Neural cell (in vitro differentiated cells): ENCODE measurements around the gene TMEFF2. TPM values are rescaled to one million over a fixed set of nuclear protein-coding genes. Genes with fewer than 3 reads are reported as not detected.

Experiments
- H2AFZ ChIP-seq: fragments of 200-600, 300-800 bp; sonication (generic), shearing (Covaris generic); 2 replicates; pipeline ENCODE4 v1.6.0; 2014; ENCODE audit warnings: low read depth, mild to moderate bottlenecking, antibody characterized with exemption, low read length, moderate library complexity
- H3F3A ChIP-seq: fragments of 200-600 bp; shearing (Covaris generic); 2 replicates; pipeline ENCODE4 v1.6.1; 2016; ENCODE audit warnings: mild to moderate bottlenecking, moderate library complexity, mixed read lengths, antibody characterized with exemption, low read length; ENCODE audit not compliant: insufficient read depth, poor library complexity, severe bottlenecking
- H3K27ac ChIP-seq: fragments of 200-600, 300-800 bp; sonication (generic), shearing (Covaris generic); 2 replicates; pipeline ENCODE4 v1.5.1; 2014; ENCODE audit warnings: mild to moderate bottlenecking, low read length, moderate library complexity
- H3K27me3 ChIP-seq: fragments of 300-800, 200-600 bp; sonication (generic), shearing (Covaris generic); 2 replicates; pipeline ENCODE4 v1.6.0; 2014; ENCODE audit warnings: mild to moderate bottlenecking, low read depth, low read length, moderate library complexity; ENCODE audit not compliant: insufficient read depth
- H3K36me3 ChIP-seq: fragments of 300-800, 200-600 bp; sonication (generic), shearing (Covaris generic); 2 replicates; pipeline ENCODE4 v1.5.1; 2014; ENCODE audit warnings: mild to moderate bottlenecking, antibody characterized with exemption, low read length, moderate library complexity; ENCODE audit not compliant: insufficient read depth
- H3K4me2 ChIP-seq: fragments of 300-800, 200-600 bp; sonication (generic), shearing (Covaris generic); 2 replicates; pipeline ENCODE4 v1.6.0; 2014; ENCODE audit warnings: mild to moderate bottlenecking, low read length
- H3K4me3 ChIP-seq: fragments of 300-800, 200-600 bp; sonication (generic), shearing (Covaris generic); 2 replicates; pipeline ENCODE4 v1.5.1; 2014; ENCODE audit warnings: mild to moderate bottlenecking, low read length, moderate library complexity
- H3K79me2 ChIP-seq: fragments of 200-600 bp; shearing (Covaris generic); replicated peaks from 2 replicates; pipeline ENCODE4 v1.6.0; 2014; ENCODE audit warnings: mild to moderate bottlenecking, low read length, moderate library complexity; ENCODE audit not compliant: insufficient read depth
- H3K9ac ChIP-seq: fragments of 300-800, 200-600 bp; sonication (generic), shearing (Covaris generic); 2 replicates; pipeline ENCODE4 v1.6.1; 2016; ENCODE audit warnings: mild to moderate bottlenecking, low read length, mixed read lengths
- H3K9me2 ChIP-seq: fragments of 200-600 bp; shearing (Covaris generic); 2 replicates; pipeline ENCODE4 v1.6.1; 2016; ENCODE audit warnings: mild to moderate bottlenecking, low read length, mixed read lengths; ENCODE audit not compliant: insufficient read depth
- H3K9me3 ChIP-seq: fragments of 200-600, 300-800 bp; sonication (generic), shearing (Covaris generic); 2 replicates; pipeline ENCODE4 v1.6.1; 2016; ENCODE audit warnings: mild to moderate bottlenecking, mixed run types, low read length, moderate library complexity, mixed read lengths
- H4K20me1 ChIP-seq: fragments of 200-600 bp; shearing (Covaris generic); 2 replicates; pipeline ENCODE4 v1.6.1; 2016; ENCODE audit warnings: mild to moderate bottlenecking, mixed run types; ENCODE audit not compliant: insufficient read depth
- EP300 ChIP-seq: fragments of 450-650 bp; conservative IDR thresholded peaks from 2 replicates; pipeline ENCODE4 v1.6.1; 2014; ENCODE audit warnings: antibody characterized with exemption, mild to moderate bottlenecking, moderate library complexity; ENCODE audit not compliant: poor library complexity, severe bottlenecking
- EZH2 ChIP-seq: fragments of 200-600, 300-800 bp; shearing (Covaris generic), sonication (generic); IDR thresholded peaks from 2 replicates; pipeline ENCODE4 v1.6.1; 2014; ENCODE audit warnings: antibody characterized with exemption, low read length, borderline replicate concordance, mild to moderate bottlenecking; ENCODE audit not compliant: insufficient read depth, poor library complexity, severe bottlenecking
- MXI1 ChIP-seq: fragments of 450-650 bp; conservative IDR thresholded peaks from 2 replicates; pipeline ENCODE4 v1.6.1; 2014; ENCODE audit warnings: antibody characterized with exemption, mild to moderate bottlenecking; ENCODE audit not compliant: poor library complexity, severe bottlenecking
- POLR2AphosphoS5 ChIP-seq: IDR thresholded peaks from 2 replicates; pipeline ENCODE4 v1.6.1; 2012
- RAD21 ChIP-seq: fragments of 450-650 bp; conservative IDR thresholded peaks from 2 replicates; pipeline ENCODE4 v1.6.1; 2014; ENCODE audit warnings: antibody characterized with exemption, mild to moderate bottlenecking, moderate library complexity
- SMC3 ChIP-seq: fragments of 450-650 bp; conservative IDR thresholded peaks from 2 replicates; pipeline ENCODE4 v1.6.1; 2014; ENCODE audit warnings: antibody characterized with exemption, mild to moderate bottlenecking, moderate library complexity; ENCODE audit not compliant: poor library complexity
- TAF1 ChIP-seq: IDR thresholded peaks from 2 replicates; pipeline ENCODE4 v1.6.1; 2012; ENCODE audit warnings: low read depth
- polyA plus RNA-seq: library from polyadenylated mRNA; depleted of rRNA; stranded (reverse); fragments of >200 nt; gene quantifications from 2 replicates; pipeline ENCODE4 v1.2.3, GENCODE V29; 2014
- TF ChIP-seq, protein P1 (sequence below): fragments of 450-650 bp; IDR thresholded peaks from 2 replicates; pipeline ENCODE4 v1.5.1; 2014; ENCODE audit warnings: antibody characterized with exemption, mild to moderate bottlenecking, moderate library complexity; ENCODE audit not compliant: poor library complexity, severe bottlenecking
- TF ChIP-seq, protein P2 (sequence below): IDR thresholded peaks from 2 replicates; pipeline ENCODE4 v1.6.1; 2012; ENCODE audit warnings: borderline replicate concordance

Gene TMEFF2
- polyA plus RNA-seq, 1 donor from 2014 or later = 24.6 TPM

DNA sequence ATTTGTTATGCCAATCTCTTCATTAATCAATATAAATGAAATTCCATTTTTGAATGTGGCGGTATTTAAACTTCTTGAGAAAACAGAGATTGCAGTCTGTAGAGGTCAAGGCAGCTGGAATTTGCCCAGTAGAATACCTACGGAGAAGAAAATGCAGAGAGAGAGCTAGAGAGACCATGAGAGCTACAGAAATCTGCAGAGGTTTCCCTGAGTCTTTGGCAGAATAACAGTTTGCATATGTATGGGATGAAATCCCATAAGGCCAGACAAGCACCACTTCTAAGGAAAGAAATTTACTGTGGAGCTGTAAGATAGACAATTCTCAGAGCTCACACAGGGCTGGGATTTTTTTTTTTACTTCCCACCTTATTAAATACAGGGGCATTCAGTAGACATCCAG is 23.6 kb upstream of the TMEFF2 start:
- H3K4me3 ChIP-seq = no peak overlapping the region
- TF ChIP-seq, protein P1, sequence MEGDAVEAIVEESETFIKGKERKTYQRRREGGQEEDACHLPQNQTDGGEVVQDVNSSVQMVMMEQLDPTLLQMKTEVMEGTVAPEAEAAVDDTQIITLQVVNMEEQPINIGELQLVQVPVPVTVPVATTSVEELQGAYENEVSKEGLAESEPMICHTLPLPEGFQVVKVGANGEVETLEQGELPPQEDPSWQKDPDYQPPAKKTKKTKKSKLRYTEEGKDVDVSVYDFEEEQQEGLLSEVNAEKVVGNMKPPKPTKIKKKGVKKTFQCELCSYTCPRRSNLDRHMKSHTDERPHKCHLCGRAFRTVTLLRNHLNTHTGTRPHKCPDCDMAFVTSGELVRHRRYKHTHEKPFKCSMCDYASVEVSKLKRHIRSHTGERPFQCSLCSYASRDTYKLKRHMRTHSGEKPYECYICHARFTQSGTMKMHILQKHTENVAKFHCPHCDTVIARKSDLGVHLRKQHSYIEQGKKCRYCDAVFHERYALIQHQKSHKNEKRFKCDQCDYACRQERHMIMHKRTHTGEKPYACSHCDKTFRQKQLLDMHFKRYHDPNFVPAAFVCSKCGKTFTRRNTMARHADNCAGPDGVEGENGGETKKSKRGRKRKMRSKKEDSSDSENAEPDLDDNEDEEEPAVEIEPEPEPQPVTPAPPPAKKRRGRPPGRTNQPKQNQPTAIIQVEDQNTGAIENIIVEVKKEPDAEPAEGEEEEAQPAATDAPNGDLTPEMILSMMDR = no peak
- TF ChIP-seq EZH2 (no peak), MXI1 (no peak), RAD21 (no peak)
- TF ChIP-seq, protein P2, sequence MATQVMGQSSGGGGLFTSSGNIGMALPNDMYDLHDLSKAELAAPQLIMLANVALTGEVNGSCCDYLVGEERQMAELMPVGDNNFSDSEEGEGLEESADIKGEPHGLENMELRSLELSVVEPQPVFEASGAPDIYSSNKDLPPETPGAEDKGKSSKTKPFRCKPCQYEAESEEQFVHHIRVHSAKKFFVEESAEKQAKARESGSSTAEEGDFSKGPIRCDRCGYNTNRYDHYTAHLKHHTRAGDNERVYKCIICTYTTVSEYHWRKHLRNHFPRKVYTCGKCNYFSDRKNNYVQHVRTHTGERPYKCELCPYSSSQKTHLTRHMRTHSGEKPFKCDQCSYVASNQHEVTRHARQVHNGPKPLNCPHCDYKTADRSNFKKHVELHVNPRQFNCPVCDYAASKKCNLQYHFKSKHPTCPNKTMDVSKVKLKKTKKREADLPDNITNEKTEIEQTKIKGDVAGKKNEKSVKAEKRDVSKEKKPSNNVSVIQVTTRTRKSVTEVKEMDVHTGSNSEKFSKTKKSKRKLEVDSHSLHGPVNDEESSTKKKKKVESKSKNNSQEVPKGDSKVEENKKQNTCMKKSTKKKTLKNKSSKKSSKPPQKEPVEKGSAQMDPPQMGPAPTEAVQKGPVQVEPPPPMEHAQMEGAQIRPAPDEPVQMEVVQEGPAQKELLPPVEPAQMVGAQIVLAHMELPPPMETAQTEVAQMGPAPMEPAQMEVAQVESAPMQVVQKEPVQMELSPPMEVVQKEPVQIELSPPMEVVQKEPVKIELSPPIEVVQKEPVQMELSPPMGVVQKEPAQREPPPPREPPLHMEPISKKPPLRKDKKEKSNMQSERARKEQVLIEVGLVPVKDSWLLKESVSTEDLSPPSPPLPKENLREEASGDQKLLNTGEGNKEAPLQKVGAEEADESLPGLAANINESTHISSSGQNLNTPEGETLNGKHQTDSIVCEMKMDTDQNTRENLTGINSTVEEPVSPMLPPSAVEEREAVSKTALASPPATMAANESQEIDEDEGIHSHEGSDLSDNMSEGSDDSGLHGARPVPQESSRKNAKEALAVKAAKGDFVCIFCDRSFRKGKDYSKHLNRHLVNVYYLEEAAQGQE = no peak
- no peaks in the 10 kb centered on the region for H3F3A ChIP-seq
- no peak overlapping the region for H3K9ac ChIP-seq
- no peaks in the 10 kb centered on the region for H3K27me3 ChIP-seq
- H2AFZ ChIP-seq = no peak overlapping the region
- no peaks in the 10 kb centered on the region for H3K9me3 ChIP-seq
- H4K20me1 ChIP-seq = no peaks in the 10 kb centered on the region
- H3K79me2 ChIP-seq = no peaks in the 10 kb centered on the region
- H3K4me2 ChIP-seq = no peak overlapping the region
- no peak overlapping the region for H3K27ac ChIP-seq
- H3K9me2 ChIP-seq = no peaks in the 10 kb centered on the region
- H3K36me3 ChIP-seq = no peaks in the 10 kb centered on the region

DNA sequence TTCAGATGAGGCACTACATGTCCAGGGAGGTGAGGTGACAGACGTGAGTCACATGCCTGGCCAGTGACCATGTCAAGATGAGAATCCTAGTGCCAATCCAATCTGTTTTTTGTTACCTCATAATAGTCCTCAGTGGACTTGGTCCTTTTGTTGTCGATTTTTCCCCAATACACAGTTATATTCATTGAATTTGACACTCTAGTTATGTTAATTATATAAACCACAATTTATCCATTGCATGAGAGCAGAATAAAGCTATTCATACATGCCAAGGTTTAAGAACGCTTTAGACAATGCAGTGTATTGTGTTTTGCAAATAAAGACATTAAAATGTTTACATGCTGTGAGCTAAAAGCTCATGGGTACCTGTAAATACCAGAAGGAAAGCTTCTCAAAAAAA is 21.6 kb upstream of the TMEFF2 start:
- H3K36me3 ChIP-seq = no peaks in the 10 kb centered on the region
- no peaks in the 10 kb centered on the region for H3K9me3 ChIP-seq
- H3K9me2 ChIP-seq = no peaks in the 10 kb centered on the region
- no peaks in the 10 kb centered on the region for H3F3A ChIP-seq
- H3K27ac ChIP-seq = no peak overlapping the region
- H3K27me3 ChIP-seq = no peaks in the 10 kb centered on the region
- no peak overlapping the region for H3K4me3 ChIP-seq
- no peak overlapping the region for H3K9ac ChIP-seq
- no peaks in the 10 kb centered on the region for H3K79me2 ChIP-seq
- no peak overlapping the region for H3K4me2 ChIP-seq
- no peak for TF ChIP-seq EP300
- TF ChIP-seq, protein P2 = no peak
- no peak for TF ChIP-seq TAF1
- no peak for TF ChIP-seq POLR2AphosphoS5
- no peak for TF ChIP-seq RAD21
- TF ChIP-seq MXI1 = no peak
- TF ChIP-seq, protein P1 = no peak
- no peak for TF ChIP-seq EZH2
- no peak for TF ChIP-seq SMC3
- H4K20me1 ChIP-seq = no peaks in the 10 kb centered on the region
- no peak overlapping the region for H2AFZ ChIP-seq
